HG03457 (cell line): Measurements from ENCODE around the gene OTUB1.

ENCODE experiments used
- ATAC-seq: cut with Tn5 transposase; IDR thresholded peaks from one replicate; pipeline ENCODE4 v1.9.1; 2021; ENCODE audit warnings: moderate number of reproducible peaks; ENCODE audit not compliant: unreplicated experiment

Gene OTUB1

GRCh38 chr11:64022125-64022784 is 36.0 kb downstream of the OTUB1 start:
- no peak for ATAC-seq

GRCh38 chr11:64023712-64024710 is 37.8 kb downstream of the OTUB1 start:
- ATAC-seq, result no peak

GRCh38 chr11:64025205-64025604 is 39.0 kb downstream of the OTUB1 start:
- ATAC-seq, result no peak

- ATAC-seq, result no peak
Observed at GRCh38 chr11:64026575-64027205, 40.5 kb downstream of the OTUB1 start.

- ATAC-seq, result no peak
Observed at GRCh38 chr11:64027651-64028397, 41.6 kb downstream of the OTUB1 start.

GRCh38 chr11:64028398-64029115 is 42.3 kb downstream of the OTUB1 start:
- ATAC-seq, result no peak

- no peak for ATAC-seq
Observed at GRCh38 chr11:64029773-64030172, 43.5 kb downstream of the OTUB1 start.

GRCh38 chr11:64031001-64031400 is 44.8 kb downstream of the OTUB1 start:
- ATAC-seq, result no peak

GRCh38 chr11:64032050-64032449 is 45.8 kb downstream of the OTUB1 start:
- ATAC-seq, result no peak

- ATAC-seq, result no peak
Observed at GRCh38 chr11:64034411-64034811, 48.2 kb downstream of the OTUB1 start.

- ATAC-seq, result no peak
Observed at GRCh38 chr11:64035081-64035524, 48.9 kb downstream of the OTUB1 start.

- no peak for ATAC-seq
Observed at GRCh38 chr11:64035576-64035975, 49.3 kb downstream of the OTUB1 start, which contains the start of gene FLRT1. FLRT1 (plus strand) TSS chr11:64035931; CDS start chr11:64116268, 80,337 bp downstream.

GRCh38 chr11:64036087-64037026 is 50.1 kb downstream of the OTUB1 start:
- no peak for ATAC-seq

GRCh38 chr11:64037027-64037634 is 50.9 kb downstream of the OTUB1 start:
- ATAC-seq, result no peak

GRCh38 chr11:64038500-64038899 is 52.3 kb downstream of the OTUB1 start:
- no peak for ATAC-seq

- no peak for ATAC-seq
Observed at GRCh38 chr11:64039012-64039665, 52.9 kb downstream of the OTUB1 start.

- ATAC-seq, result no peak
Observed at GRCh38 chr11:64040684-64041322, 54.6 kb downstream of the OTUB1 start.
